Activated CD8-positive, alpha-beta memory T cell treated with anti-CD3 and anti-CD28 coated beads, Interleukin-2, amount 50 U/mL, for 24 hours (primary cell): Measurements from ENCODE around the gene LRRC4C.

ENCODE experiments used
- DNase-seq: peaks from one replicate; pipeline ENCODE4 v3.0.0-alpha.2; 2020; ENCODE audit errors: extremely low read depth

LRRC4C gene

DNA sequence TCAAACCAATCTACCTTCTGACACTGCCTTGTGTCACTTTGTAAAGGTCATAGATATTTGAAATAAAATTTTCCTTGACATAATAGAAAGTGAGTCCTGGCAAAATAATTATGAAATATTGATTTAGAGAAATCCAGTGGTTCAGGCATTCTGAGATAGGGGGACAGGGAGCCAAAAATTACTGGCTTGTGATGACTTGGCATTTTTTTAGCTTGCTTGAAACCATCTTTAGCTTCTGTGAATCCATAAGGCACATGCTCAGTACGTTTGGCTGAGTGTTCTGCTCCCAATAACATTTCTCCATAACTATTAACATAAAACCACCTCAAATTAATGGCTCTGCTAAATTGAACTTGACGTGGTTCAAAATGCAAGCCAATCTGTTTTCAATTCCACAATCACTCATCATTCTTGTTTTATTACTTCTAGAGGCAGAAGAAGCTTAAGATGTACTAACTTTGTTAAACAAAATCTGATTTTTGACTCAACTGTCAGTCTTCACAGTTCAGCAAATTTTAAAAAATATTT lies 209.0 kb downstream of the LRRC4C start:
- DNase-seq = no peak

- DNase-seq = no peak
These were observed 211.8 kb downstream of the LRRC4C start for GRCh38 chr11:41247621-41248020.

DNA sequence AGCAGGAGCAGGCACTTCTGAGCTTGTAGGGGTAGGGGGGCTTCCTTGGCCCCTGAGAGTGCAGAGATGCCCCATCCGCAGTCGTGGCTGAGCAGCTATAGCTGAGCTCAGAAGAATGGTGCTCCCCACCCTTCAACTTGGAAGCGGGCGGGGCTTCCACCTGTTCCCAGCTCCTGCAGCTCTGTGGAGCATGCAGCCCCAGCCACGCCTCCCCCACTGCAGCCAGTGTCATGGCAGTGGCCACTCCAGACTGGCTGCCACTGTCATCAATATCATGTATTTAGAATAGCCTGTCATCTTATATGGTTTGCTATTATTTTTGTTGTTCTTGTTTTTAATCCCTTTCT lies 213.1 kb downstream of the LRRC4C start:
- no peak for DNase-seq

DNA sequence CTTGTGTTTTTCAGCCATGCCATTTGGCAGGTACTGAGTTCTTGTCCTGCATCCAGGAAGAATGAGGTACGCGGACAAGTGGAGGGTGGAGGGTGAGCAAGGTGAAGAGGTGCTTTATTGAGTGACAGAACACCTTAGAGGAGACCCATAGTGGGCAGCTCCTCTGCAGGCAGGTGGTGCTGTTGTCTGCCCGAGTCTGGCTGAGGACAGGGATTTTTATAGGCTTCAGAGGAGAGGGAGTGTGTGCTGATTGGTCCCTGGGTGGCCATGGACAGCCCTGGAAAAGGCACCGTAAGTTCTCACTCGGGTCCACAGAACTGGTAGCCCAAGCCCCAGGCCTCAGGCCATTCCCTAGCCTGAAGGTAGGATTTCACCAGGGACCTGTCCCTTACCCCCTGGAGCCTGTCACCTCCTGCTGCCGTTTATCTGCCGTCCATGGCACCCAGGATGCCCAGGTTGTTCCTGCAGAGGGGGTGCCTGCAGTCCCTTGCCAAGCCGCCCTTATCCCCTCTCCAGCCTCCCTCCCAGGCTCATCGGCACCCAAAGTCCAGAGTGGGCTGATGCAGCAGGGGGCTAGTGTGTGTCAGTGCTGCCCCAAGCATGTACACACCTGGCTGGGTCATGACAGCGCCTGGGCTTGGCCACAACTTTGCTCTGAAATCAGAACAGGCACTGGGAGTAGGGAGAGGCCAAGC lies 213.6 kb downstream of the LRRC4C start:
- no peak for DNase-seq

DNA sequence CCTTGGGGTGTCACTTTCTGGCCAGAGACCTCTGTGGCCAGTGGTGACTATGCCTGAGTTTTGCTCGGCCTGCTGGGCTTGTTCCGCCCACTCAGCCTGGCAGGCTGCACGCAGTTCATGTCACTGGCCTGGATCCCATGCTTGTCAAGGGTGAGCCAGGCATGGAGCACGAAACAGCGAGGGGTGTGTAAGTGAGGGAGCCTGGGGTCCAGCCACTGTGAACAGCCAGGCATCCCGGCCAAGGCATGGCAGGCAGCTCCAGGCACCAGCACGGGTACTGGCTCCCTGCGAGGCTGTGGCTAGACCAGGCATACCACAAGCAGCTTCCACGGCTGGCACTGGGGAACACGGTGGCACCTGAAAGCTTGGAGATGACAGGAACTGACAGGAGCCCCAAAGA lies 214.3 kb downstream of the LRRC4C start:
- no peak for DNase-seq

GRCh38 chr11:41237382-41237781 lies 222.1 kb downstream of the LRRC4C start:
- DNase-seq = no peak

GRCh38 chr11:41235668-41236067 lies 223.8 kb downstream of the LRRC4C start:
- no peak for DNase-seq

DNA sequence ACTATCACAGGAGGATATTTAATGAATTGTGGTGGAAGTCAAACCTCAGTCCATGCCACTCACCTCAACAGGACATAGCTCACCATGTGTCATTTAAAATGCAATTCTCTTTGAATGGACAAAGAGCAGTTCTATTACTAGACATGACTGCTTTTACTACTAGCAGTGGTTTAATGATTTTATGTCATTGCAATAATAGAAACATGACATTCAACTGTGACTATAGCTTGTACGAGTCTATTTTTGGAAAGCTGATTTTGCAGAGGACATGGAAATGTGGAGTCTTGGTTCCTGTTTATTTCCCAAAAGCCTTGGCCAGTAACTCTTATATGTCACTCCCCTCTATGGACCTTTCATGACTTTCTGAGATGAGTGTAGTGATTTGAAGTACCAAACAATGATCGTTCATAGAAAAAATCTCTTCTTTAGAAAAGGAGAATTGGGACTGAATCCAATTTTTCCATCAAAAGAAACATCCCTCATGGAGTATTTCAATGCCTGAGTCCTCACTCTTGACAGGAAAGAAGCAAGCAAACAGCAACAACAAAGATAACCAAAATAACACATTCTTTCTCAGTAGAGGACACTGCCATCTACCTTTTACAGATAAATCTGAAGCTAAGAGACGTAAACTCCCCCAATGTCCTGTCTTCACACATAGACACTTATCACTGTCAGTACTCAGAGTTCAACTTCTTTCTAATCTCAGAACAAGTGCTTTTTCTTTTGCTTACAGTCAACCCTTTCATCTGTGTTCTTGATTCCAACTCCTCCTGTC lies 233.4 kb downstream of the LRRC4C start:
- no peak for DNase-seq

GRCh38 chr11:41222236-41222635 lies 237.2 kb downstream of the LRRC4C start:
- DNase-seq = no peak

GRCh38 chr11:41206388-41206787 lies 253.1 kb downstream of the LRRC4C start:
- no peak for DNase-seq

DNA sequence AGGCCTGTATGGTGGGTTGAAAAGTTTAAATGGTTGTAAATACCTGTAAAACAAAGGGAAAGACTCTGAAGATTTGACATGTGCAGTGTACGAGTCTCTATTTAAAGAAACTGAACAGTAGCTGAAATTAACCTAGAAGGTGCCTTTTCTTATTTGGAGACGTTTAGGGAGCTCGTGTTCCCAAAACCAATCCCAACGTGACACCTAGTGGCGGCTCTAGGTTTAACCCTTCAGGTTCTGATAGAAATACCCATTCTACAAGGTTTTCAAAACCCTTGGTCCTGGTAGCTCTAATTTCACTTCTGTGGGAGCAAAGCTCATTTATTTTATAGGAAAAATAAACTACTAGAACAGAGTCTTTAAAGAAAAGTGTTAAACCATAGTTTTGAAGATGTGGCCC lies 258.3 kb downstream of the LRRC4C start:
- no peak for DNase-seq

DNA sequence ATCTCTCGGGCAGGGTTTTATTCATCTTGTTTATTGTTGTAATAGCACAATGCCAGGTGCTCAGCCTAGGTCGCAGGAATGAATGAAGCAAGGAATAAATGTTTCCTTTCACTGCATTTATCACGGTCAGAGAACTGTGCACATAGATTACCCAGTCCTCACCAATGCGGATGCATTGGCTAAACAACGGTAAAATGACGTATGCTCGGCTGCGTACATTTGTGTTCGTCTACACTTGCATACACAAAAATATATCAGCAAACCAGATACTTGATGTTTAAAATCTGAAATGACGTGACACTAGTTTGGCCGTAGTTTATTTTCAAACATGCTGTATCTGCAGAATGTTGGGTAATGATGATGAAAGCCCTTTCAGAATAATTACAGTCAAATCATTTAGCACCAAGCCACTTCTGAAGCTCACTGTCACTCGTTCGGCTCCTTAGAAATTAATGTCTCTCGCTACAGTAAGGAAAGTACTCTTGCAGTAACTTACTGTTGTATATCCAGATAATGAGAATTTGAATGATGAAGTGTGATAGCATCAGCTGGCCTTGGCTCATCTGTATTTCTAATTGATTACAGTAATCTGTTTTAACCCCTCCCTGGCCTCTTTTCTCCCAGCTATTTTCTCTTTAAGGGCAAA lies 268.9 kb downstream of the LRRC4C start:
- DNase-seq = no peak

DNA sequence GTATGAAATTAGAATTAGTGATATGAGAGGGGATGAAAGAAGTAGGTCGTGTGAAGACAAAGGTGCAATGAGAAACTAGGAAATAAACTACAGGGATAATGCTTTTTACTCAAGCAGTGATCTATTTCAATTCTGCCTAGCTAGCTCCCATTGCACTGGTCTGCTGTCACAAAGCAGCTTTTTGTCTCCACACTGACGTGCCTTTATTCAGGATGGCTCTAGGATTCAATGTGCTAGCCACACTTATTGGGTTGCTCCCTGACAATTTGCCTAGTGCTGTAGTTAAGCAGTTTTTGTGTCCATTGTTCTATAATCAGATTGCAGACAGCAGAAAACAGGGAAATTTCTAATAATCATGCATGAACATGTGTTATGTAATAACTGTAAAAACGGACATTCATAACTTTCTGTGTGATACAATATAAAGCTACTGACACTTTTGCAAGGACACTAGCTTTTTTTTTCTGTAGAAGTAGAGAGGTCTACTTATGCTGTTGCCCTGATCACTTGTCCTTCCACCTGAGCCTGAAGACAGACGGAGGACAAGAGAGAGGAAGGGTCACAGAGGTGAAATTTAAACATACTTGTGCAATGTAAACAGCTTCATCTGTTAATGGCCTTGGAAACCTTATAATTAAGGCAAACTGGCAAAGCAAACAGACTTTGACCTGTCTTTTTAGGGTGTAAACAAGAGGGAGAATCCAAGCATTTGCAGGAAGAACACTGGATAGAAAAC lies 269.6 kb downstream of the LRRC4C start:
- DNase-seq = no peak

DNA sequence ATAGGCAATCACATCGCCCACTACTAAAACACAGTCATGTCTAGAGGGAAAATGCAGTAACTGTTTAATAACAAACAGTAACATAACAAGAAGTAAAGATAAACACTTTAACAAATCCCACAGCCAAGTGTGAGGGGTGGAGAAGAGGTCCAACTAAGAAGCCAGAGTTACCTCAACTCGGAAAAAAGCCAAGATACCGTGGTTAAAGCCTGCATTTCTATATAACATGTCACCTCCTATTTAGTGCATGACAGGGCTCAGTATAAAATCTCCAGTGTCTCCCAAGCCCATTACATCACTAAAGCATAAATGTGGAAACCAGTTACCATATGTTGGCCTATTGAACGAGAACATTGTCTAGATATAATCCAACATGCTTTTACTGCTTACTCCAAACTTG lies 281.7 kb downstream of the LRRC4C start:
- no peak for DNase-seq

GRCh38 chr11:41175304-41175972 lies 284.0 kb downstream of the LRRC4C start:
- no peak for DNase-seq

DNA sequence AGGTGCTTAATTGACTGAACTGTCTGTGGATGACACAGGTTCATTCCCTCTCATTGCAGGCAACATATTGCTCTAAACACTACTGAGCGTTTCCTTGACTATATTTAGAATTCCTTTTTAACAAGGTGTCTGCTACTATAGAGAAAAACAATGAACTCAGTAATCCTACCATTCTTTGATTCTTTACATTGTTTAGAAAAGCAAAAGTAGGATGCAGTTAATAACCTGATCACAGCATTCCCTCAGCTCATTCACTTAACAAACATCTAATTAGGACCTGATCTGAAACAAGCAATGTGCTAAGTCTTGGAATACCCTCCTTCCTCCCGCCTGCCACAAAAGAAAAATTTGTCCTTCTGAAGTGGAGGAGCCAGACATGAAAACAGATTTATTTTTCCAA lies 313.1 kb downstream of the LRRC4C start:
- no peak for DNase-seq

DNA sequence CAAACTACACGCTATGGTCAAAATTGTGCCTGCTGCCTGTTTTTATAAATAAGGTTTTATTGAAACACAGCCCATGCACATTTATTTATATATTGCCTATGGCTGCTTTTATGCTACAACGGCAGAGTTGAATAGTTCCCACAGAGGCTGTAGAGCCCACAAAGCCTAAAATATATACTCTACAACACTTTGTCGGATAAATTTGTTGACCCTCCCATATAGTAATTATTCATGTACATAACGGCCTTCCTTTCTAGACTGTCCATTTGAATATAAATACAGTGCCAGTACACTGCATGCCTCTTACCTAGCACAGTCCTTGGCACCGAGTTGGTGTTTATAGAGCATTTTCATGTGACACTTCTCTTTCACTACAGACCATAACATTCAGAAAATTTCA lies 314.0 kb downstream of the LRRC4C start:
- DNase-seq = no peak

DNA sequence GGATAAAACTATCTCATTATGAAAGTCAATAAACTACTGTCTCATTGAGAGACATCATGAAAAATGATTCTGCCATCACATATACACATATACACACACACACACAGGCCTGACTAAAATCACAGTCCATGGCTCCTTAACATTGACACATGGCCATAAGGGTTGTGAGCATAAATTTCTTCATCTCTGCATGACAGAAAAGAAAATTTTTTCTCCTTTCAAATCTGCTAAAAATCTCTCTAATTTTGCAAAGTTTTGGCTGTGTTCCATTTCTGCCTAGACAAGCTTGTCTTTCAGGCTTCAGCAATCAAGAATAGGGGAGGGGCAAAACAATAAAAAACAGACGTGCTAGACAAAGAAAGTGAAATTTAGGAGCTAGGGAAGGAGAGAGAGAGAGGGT lies 324.5 kb downstream of the LRRC4C start:
- no peak for DNase-seq

GRCh38 chr11:41133023-41133422 lies 326.4 kb downstream of the LRRC4C start:
- no peak for DNase-seq

DNA sequence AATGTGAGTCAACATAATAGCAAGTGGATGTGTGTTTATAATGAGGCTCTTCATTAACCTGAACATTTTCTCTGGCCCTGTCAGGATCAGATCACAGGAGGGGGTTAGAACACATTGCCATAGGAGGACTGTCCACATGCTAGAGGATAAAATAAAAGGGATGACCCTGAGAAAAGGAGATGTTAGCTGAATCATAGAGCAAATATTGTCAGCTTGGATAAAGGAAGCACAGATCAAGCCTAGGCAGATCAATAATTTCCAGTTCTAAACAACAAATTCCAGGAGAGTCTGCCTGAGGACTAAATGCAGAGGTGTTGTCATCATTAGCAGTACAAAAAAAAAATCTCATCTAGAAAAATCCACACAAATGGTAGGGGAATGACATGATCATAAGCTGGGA lies 337.9 kb downstream of the LRRC4C start:
- no peak for DNase-seq

- DNase-seq = no peak
These were observed 340.0 kb downstream of the LRRC4C start for GRCh38 chr11:41119484-41119883.

DNA sequence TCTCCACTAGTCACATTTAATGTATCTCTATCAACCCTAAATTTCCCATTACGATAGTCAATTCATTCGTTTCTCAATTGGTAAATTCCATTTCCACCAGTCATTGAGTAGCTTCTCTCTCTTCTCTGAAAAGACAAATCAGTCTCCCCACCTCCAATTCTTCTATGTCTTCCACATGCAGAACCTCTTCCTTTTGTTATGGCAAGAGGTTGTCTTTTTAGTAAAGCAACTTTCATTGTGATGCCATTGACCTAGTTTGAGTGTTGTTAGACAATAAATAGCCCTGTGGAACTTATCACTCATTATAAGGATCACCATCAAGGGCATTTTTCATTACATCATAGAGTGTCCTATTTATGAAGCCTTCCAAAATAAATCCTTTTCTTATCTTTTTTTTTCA lies 340.9 kb downstream of the LRRC4C start:
- DNase-seq = no peak
